Lower lobe of right lung (tissue), 2 donors: ENCODE results near the gene TUBB1. TPM values are rescaled to one million over a fixed set of nuclear protein-coding genes. Genes with fewer than 3 reads are reported as not detected.

ENCODE experiments used
- ATAC-seq, 2 donors: fragments of 200-7000 bp; cut with Tn5 transposase; one replicate each; pipeline ENCODE4 v1.9.1; 2020 to 2022; ENCODE audit warnings: mild to moderate bottlenecking in 2 of 2, moderate library complexity in 2 of 2
- DNase-seq: peaks from one replicate; pipeline ENCODE4 v3.0.0-alpha.2; 2020
- H3K27ac ChIP-seq: fragments of 200-600 bp; one replicate; pipeline ENCODE4 v1.8.0; 2022
- H3K27me3 ChIP-seq: fragments of 200-600 bp; one replicate; pipeline ENCODE4 v1.8.0; 2022; ENCODE audit warnings: low read depth
- H3K36me3 ChIP-seq: fragments of 200-600 bp; one replicate; pipeline ENCODE4 v1.8.0; 2022; ENCODE audit warnings: mild to moderate bottlenecking
- H3K4me1 ChIP-seq: fragments of 200-600 bp; one replicate; pipeline ENCODE4 v1.8.0; 2022
- H3K4me3 ChIP-seq: fragments of 200-600 bp; one replicate; pipeline ENCODE4 v1.8.0; 2022; ENCODE audit warnings: mild to moderate bottlenecking
- H3K9me3 ChIP-seq: fragments of 200-600 bp; one replicate; pipeline ENCODE4 v1.8.0; 2022
- intact Hi-C: fragments of 100-400 bp; cut with DNase I; formaldehyde crosslinking; loops from one replicate; pipeline ENCODE4 v1.11.0; 2022
- total RNA-seq: library from RNA; stranded (reverse); fragmentation: NEBNext Ultra II Directional; extraction: Animal tissue kit (Norgen Biotek cat#: 25700); gene quantifications from one replicate; pipeline ENCODE4 v1.2.1, GENCODE V29; 2021
- TF ChIP-seq, protein P1 (sequence below): fragments of 200-600 bp; IDR thresholded peaks from one replicate; pipeline ENCODE4 v1.8.0; 2022; ENCODE audit warnings: antibody characterized with exemption, mild to moderate bottlenecking
- donor health status: DM: no; HTN: yes; CAD: no; lungs with severe emphysema.

TUBB1 gene
- total RNA-seq, 1 donor from 2014 or later: 6.5 TPM

DNA sequence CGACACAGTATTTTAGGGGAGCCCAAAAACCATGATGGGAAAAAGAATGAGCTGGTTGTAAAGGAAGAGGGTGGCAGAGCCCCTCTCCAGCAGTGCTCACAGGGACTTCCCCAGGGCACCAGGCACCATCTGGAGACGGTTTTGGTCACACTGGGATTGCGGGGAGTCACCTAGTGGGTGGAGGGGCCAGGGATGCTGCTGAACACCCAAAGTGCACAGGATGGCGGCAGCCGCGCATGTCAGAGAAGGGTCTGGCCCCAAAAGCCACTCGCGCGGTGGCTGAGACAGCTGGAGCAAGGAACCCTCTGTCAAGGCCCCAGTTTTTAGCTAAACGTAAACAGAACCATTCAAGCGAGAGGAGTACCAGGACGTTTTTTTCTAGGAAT lies 23.0 kb upstream of the TUBB1 start:
- ATAC-seq: no peak
- Histone ChIP-seq H3K4me1 (no peaks in the 10 kb centered on the region), H3K27ac (no peak overlapping the region), H3K9me3 (no peaks in the 10 kb centered on the region), H3K27me3 (no peaks in the 10 kb centered on the region), H3K4me3 (no peak overlapping the region), H3K36me3 (peaks cover 98% of the 10 kb centered on the region)
- no peak for DNase-seq
- TF ChIP-seq, protein P1, sequence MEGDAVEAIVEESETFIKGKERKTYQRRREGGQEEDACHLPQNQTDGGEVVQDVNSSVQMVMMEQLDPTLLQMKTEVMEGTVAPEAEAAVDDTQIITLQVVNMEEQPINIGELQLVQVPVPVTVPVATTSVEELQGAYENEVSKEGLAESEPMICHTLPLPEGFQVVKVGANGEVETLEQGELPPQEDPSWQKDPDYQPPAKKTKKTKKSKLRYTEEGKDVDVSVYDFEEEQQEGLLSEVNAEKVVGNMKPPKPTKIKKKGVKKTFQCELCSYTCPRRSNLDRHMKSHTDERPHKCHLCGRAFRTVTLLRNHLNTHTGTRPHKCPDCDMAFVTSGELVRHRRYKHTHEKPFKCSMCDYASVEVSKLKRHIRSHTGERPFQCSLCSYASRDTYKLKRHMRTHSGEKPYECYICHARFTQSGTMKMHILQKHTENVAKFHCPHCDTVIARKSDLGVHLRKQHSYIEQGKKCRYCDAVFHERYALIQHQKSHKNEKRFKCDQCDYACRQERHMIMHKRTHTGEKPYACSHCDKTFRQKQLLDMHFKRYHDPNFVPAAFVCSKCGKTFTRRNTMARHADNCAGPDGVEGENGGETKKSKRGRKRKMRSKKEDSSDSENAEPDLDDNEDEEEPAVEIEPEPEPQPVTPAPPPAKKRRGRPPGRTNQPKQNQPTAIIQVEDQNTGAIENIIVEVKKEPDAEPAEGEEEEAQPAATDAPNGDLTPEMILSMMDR: no peak
- intact Hi-C loops: no loop called here

DNA sequence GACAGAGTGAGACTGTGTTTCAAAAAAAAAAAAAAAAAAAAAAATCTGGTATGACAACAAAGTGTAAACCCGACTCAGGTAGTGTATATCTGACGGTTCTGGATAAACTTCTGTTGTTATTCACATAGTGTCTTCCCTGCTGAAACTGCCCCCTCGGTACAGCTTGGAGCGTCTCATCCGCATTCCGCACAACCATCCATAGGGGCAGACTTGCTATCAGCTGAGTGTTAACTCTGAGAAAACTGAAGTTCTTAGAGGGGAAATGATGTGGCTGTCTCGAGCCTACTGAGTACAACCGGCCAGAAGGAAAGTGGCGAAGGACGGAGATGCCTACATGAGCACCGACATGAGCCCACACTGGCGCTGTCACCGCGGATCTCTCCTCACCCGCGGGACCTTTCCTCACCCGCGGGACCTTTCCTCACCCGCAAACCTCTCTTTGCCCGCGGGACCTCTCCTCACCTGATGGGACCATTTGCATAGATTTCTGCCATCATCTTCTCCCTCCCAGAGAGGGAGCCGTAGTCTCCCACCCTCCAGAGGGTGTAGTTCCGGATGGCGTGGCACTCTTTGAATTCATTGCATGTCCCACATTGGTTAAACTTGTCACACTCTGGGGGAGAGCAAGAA lies 22.0 kb upstream of the TUBB1 start:
- Histone ChIP-seq H3K9me3 (no peaks in the 10 kb centered on the region), H3K27ac (no peak overlapping the region), H3K36me3 (peaks cover 98% of the 10 kb centered on the region), H3K4me1 (no peaks in the 10 kb centered on the region), H3K4me3 (no peak overlapping the region), H3K27me3 (no peaks in the 10 kb centered on the region)
- DNase-seq (no peak), ATAC-seq (no peak)
- TF ChIP-seq, protein P1: no peak
- intact Hi-C loops: no loop called here

DNA sequence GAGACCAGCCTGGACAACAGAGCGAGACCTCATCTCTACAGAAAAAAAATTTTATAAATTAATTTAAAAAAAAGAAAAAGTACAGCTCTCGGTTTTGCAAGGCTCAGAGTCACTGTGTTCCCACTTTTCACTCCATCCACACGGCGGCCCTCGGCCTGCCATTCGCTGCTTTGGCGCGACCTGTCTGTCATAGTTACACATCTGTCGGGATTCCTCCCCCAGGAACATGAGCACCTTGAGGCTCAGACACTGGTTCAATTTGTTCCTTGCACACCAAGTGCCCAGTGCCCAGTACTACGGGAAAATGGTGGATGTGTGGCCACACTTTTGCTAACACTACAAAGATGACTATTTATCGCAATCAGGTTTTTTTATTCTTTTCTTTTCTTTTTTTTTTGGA lies 20.6 kb upstream of the TUBB1 start:
- Histone ChIP-seq H3K4me1 (peaks cover 11% of the 10 kb centered on the region), H3K27ac (no peak overlapping the region), H3K27me3 (no peaks in the 10 kb centered on the region), H3K36me3 (peaks cover 93% of the 10 kb centered on the region), H3K4me3 (no peak overlapping the region), H3K9me3 (no peaks in the 10 kb centered on the region)
- DNase-seq (no peak), ATAC-seq (no peak)
- intact Hi-C loops: no loop called here
- TF ChIP-seq, protein P1: no peak

DNA sequence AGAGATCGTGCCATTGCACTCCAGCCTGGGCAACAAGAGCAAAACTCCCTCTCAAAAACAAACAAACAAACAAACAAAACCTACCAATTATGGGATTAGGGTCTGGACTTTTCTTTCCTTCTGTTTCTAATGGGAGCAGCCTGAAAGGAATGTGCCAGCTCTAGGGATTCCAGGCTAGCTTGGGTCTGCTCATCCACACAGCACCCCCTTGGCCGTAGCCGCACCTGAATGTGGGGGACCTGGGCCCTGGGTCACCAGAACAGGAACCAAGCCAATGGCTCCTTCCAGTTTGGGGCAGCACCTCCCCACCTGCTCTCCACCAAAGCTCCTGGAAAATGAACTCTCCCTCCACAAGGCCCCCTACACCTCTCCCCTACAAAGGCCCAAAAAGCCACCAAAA lies 18.9 kb upstream of the TUBB1 start:
- DNase-seq (no peak), ATAC-seq (no peak)
- Histone ChIP-seq H3K4me3 (no peak overlapping the region), H3K27ac (no peak overlapping the region), H3K9me3 (no peaks in the 10 kb centered on the region), H3K27me3 (no peaks in the 10 kb centered on the region), H3K36me3 (peaks cover 81% of the 10 kb centered on the region), H3K4me1 (peaks cover 28% of the 10 kb centered on the region)
- intact Hi-C loops: no loop called here
- TF ChIP-seq, protein P1: no peak

DNA sequence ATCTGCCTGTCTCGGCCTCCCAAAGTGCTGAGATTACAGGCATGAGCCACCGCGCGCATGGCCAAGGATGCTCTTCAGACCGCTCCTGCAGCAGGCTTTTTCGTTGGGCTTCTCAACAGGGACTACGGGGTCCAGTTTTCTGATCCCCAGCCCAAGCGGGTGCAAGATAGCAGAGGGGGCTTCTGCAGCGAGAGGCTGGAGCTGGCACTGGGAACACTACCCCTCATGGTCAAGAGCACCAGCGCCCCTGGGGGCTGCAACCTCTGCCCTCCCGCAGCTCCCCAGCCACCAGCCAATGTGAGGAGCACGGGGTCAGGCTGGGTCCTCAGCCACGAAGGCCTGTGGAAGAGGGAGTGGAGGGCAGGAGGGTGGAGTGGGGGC lies 18.2 kb upstream of the TUBB1 start:
- H3K27me3 ChIP-seq: no peaks in the 10 kb centered on the region
- H3K4me3 ChIP-seq: no peak overlapping the region
- TF ChIP-seq, protein P1: no peak
- no peaks in the 10 kb centered on the region for H3K9me3 ChIP-seq
- no peak overlapping the region for H3K27ac ChIP-seq
- intact Hi-C loops: no loop called here
- H3K4me1 ChIP-seq: peaks cover 35% of the 10 kb centered on the region
- DNase-seq (no peak), ATAC-seq (no peak)
- peaks cover 74% of the 10 kb centered on the region for H3K36me3 ChIP-seq
